GM13977 (cell line): ENCODE measurements around the gene ENGASE.

Source experiments
- DNase-seq: peaks from one replicate; pipeline ENCODE4 v3.0.0; 2012; ENCODE audit warnings: low spot score
- CTCF ChIP-seq: IDR thresholded peaks from 2 replicates; pipeline ENCODE4 v1.5.1; 2012; ENCODE audit warnings: mild to moderate bottlenecking, control low read depth; ENCODE audit not compliant: insufficient read depth; ENCODE audit errors: extremely low read depth, missing control alignments
- in situ Hi-C: fragments of 300-500 bp; cut with MboI; formaldehyde crosslinking; loops from one replicate; pipeline ENCODE4 v1.12.0; 2022; ENCODE audit warnings: low sequenced_read_pairs, low pct_unique_long_range_greater_than_20kb, mixed read lengths, inconsistent platforms; ENCODE audit not compliant: unreplicated experiment

The ENGASE gene

DNA sequence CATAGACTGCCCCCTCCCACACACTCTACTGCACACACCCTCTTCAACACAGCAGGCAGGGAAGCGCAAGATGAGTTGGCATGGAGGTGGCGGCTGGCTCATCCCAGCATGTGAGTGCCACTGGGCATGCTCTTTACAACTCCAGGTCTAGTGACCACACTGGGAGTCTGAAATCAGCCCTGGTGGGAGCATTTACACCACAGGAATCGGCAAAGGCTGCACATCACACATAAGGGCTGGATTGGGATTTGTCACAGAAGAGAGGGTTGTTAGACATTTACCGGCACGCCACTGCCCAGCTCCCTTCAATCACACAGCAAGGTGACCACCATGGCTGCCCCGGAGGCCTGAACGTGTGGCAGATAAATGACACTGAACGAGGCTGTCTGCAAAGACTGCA lies 49.4 kb downstream of the ENGASE start:
- DNase-seq: no peak
- in situ Hi-C loops: no loop called here
- no peak for TF ChIP-seq CTCF

GRCh38 chr17:79124513-79125209 lies 50.0 kb downstream of the ENGASE start:
- in situ Hi-C loops: no loop called here
- no peak for DNase-seq
- no peak for TF ChIP-seq CTCF

GRCh38 chr17:79125503-79125902 lies 50.9 kb downstream of the ENGASE start:
- TF ChIP-seq CTCF: no peak
- no peak for DNase-seq
- in situ Hi-C loops: no loop called here

DNA sequence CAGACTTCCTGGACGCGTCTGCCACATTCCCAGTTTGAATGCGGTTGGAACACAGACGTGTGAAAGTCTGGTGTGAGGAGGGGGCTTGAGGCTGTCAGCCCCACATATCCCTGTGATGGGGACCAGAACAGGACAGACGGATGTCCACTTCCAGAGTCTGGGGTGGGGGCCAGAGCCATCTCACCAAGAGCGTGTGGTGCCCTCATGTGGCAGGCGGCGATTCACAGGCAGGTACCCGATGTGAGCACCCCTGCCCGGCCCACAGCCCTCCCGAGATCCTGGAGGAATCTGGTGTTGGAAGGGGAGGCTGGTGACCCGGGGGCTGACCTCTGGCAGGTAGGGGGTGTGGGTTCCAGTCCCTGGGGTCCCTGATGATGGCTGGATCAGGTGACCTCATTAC lies 51.5 kb downstream of the ENGASE start:
- no peak for DNase-seq
- TF ChIP-seq CTCF: no peak
- in situ Hi-C loops: no loop called here

GRCh38 chr17:79127534-79128135 lies 53.0 kb downstream of the ENGASE start:
- no peak for DNase-seq
- in situ Hi-C loops: no loop called here
- no peak for TF ChIP-seq CTCF

- DNase-seq: no peak
- TF ChIP-seq CTCF: no peak
- in situ Hi-C loops: no loop called here
Measured at GRCh38 chr17:79129523-79129922, 54.9 kb downstream of the ENGASE start.
